ENCODE results near the gene SGMS1.

DNA sequence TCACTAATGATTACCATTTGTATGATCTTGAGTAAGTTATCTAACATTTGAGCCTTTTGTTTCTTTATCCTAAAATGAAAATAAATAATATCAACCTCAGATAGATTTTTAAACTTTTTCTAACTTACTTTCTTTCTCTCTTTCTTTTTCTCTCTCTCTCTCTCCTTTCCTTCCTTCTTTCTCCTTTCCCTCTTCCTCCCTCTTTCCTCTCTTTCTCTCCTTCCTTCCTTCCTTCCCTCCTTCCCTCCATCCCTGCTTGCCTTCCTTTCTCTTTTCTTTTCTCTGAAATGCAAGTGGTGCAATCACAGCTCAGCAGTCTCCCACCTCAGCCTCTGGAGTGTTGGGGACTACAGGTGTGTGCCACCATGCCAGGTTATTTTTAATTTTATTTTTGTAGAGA, 239.5 kb downstream of the SGMS1 start:
- TF ChIP-seq, protein P1, sequence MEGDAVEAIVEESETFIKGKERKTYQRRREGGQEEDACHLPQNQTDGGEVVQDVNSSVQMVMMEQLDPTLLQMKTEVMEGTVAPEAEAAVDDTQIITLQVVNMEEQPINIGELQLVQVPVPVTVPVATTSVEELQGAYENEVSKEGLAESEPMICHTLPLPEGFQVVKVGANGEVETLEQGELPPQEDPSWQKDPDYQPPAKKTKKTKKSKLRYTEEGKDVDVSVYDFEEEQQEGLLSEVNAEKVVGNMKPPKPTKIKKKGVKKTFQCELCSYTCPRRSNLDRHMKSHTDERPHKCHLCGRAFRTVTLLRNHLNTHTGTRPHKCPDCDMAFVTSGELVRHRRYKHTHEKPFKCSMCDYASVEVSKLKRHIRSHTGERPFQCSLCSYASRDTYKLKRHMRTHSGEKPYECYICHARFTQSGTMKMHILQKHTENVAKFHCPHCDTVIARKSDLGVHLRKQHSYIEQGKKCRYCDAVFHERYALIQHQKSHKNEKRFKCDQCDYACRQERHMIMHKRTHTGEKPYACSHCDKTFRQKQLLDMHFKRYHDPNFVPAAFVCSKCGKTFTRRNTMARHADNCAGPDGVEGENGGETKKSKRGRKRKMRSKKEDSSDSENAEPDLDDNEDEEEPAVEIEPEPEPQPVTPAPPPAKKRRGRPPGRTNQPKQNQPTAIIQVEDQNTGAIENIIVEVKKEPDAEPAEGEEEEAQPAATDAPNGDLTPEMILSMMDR (IDR thresholded peaks at IDR 0.05), result no peak
- no peak for TF ChIP-seq YY1 (IDR thresholded peaks at IDR 0.05; ENCODE audit: low read depth)
- TF ChIP-seq, protein P2, sequence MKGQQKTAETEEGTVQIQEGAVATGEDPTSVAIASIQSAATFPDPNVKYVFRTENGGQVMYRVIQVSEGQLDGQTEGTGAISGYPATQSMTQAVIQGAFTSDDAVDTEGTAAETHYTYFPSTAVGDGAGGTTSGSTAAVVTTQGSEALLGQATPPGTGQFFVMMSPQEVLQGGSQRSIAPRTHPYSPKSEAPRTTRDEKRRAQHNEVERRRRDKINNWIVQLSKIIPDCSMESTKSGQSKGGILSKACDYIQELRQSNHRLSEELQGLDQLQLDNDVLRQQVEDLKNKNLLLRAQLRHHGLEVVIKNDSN (IDR thresholded peaks at IDR 0.05; ENCODE audit: borderline replicate concordance, low read depth), result no peak
- TF ChIP-seq, protein P3, sequence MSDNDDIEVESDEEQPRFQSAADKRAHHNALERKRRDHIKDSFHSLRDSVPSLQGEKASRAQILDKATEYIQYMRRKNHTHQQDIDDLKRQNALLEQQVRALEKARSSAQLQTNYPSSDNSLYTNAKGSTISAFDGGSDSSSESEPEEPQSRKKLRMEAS (IDR thresholded peaks at IDR 0.05; ENCODE audit: low read depth), result no peak
- TF ChIP-seq EZH2phosphoT487 (IDR thresholded peaks at IDR 0.05; ENCODE audit: borderline replicate concordance, low read depth), result no peak
- TF ChIP-seq TAF1 (IDR thresholded peaks at IDR 0.05; ENCODE audit: borderline replicate concordance, low read depth, low read length), result no peak
- no peak for TF ChIP-seq ELF1 (IDR thresholded peaks at IDR 0.05)
- no peak for TF ChIP-seq FOXM1 (IDR thresholded peaks at IDR 0.05; ENCODE audit: low read depth)
- TF ChIP-seq EP300 (IDR thresholded peaks at IDR 0.05; ENCODE audit: borderline replicate concordance in 1 of 2, low read depth in 1 of 2, low read length in 1 of 2), result no peak
- no peak for TF ChIP-seq SMC3 (IDR thresholded peaks at IDR 0.05; ENCODE audit: low read depth, low read length)
- no peak for TF ChIP-seq JUND (IDR thresholded peaks at IDR 0.05)
- TF ChIP-seq, protein P4, sequence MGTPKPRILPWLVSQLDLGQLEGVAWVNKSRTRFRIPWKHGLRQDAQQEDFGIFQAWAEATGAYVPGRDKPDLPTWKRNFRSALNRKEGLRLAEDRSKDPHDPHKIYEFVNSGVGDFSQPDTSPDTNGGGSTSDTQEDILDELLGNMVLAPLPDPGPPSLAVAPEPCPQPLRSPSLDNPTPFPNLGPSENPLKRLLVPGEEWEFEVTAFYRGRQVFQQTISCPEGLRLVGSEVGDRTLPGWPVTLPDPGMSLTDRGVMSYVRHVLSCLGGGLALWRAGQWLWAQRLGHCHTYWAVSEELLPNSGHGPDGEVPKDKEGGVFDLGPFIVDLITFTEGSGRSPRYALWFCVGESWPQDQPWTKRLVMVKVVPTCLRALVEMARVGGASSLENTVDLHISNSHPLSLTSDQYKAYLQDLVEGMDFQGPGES (IDR thresholded peaks at IDR 0.05; ENCODE audit: low read depth, low read length), result no peak
- TF ChIP-seq TEAD4 (IDR thresholded peaks at IDR 0.05; ENCODE audit: borderline replicate concordance, insufficient read depth), result no peak
